Esophagus muscularis mucosa (tissue), 4 donors: ENCODE measurements around the gene PRIM1.

ENCODE experiments used
- CTCF ChIP-seq, 3 experiments: fragments of 200-600 bp in 2 of 3; fragments of 450-650 bp in 1 of 3; sonication (generic) in 2 of 3; IDR thresholded peaks; one replicate each; pipeline ENCODE4 v1.5.1; 2017 to 2019; ENCODE audit warnings: antibody characterized with exemption in 3 of 3, mild to moderate bottlenecking in 2 of 3, moderate library complexity in 1 of 3
- EP300 ChIP-seq: sonication (generic); formaldehyde crosslinking; IDR thresholded peaks from one replicate; pipeline ENCODE4 v1.6.1; 2017; ENCODE audit warnings: antibody characterized with exemption
- POLR2A ChIP-seq: fragments of 450-650 bp; IDR thresholded peaks from one replicate; pipeline ENCODE4 v1.6.1; 2017; ENCODE audit warnings: antibody characterized with exemption, moderate library complexity, mild to moderate bottlenecking, low read depth
- POLR2AphosphoS5 ChIP-seq, 2 donors: sonication (generic); formaldehyde crosslinking; IDR thresholded peaks; one replicate each; pipeline ENCODE4 v1.6.1; 2017; ENCODE audit warnings: antibody characterized with exemption in 2 of 2

GRCh38 chr12:56714431-56714929 lies 37.6 kb downstream of the PRIM1 start:
- no peak for TF ChIP-seq EP300
- no peak for TF ChIP-seq CTCF (IDR thresholded peaks at IDR 0.05)
- no peak for TF ChIP-seq POLR2AphosphoS5 (IDR thresholded peaks at IDR 0.05)
- TF ChIP-seq POLR2A, result no peak
